HepG2 (cell line): ENCODE data around the gene ERBB3. TPM values are rescaled to one million over a fixed set of nuclear protein-coding genes. Genes with fewer than 3 reads are reported as not detected.

ENCODE experiments used
- EHMT2 ChIP-seq: fragments of 200-600 bp; sonication (generic); IDR thresholded peaks from 2 replicates; pipeline ENCODE4 v1.7.0; 2017; ENCODE audit warnings: antibody characterized with exemption, low read depth, low read length, borderline replicate concordance
- FOXP1 ChIP-seq, 2 experiments: fragments of 450-650 bp in 1 of 2; IDR thresholded peaks; 2 replicates each; pipeline ENCODE4 v1.6.1; 2017 to 2018; ENCODE audit warnings: antibody characterized with exemption in 1 of 2
- HOXD1 ChIP-seq: sonication (generic); formaldehyde crosslinking; IDR thresholded peaks from 2 replicates; pipeline ENCODE4 v1.5.0; 2020; ENCODE audit warnings: missing genetic modification reagents
- KMT2B ChIP-seq: IDR thresholded peaks from 2 replicates; pipeline ENCODE4 v1.6.1; 2016; ENCODE audit warnings: missing genetic modification reagents, missing compliant biosample characterization
- NAIF1 ChIP-seq: sonication (generic); formaldehyde crosslinking; IDR thresholded peaks from 2 replicates; pipeline ENCODE4 v1.5.0; 2020; ENCODE audit warnings: mild to moderate bottlenecking, missing genetic modification reagents, borderline replicate concordance
- NFE2 ChIP-seq: sonication (generic); formaldehyde crosslinking; IDR thresholded peaks from 2 replicates; pipeline ENCODE4 v1.4.0; 2020; ENCODE audit warnings: missing genetic modification reagents
- RELA ChIP-seq: sonication (generic); formaldehyde crosslinking; IDR thresholded peaks from 2 replicates; pipeline ENCODE4 v1.4.0; 2020; ENCODE audit warnings: missing genetic modification reagents
- TRAFD1 ChIP-seq: sonication (generic); formaldehyde crosslinking; IDR thresholded peaks from 2 replicates; pipeline ENCODE4 v1.5.1; 2020; ENCODE audit warnings: missing genetic modification reagents, mild to moderate bottlenecking, borderline replicate concordance
- ZBTB43 ChIP-seq: sonication (generic); formaldehyde crosslinking; conservative IDR thresholded peaks from 2 replicates; pipeline ENCODE4 v1.4.0; 2020; ENCODE audit warnings: missing genetic modification reagents
- ZBTB7B ChIP-seq: sonication (generic); formaldehyde crosslinking; IDR thresholded peaks from 2 replicates; pipeline ENCODE4 v1.4.0; 2020; ENCODE audit warnings: missing genetic modification reagents
- ZNF10 ChIP-seq: sonication (generic); formaldehyde crosslinking; IDR thresholded peaks from 2 replicates; pipeline ENCODE4 v1.4.0; 2020; ENCODE audit warnings: mild to moderate bottlenecking, low read depth, missing genetic modification reagents, borderline replicate concordance
- ZNF18 ChIP-seq: sonication (generic); formaldehyde crosslinking; IDR thresholded peaks from 2 replicates; pipeline ENCODE4 v1.8.0; 2022; ENCODE audit warnings: mild to moderate bottlenecking, missing genetic modification reagents; ENCODE audit not compliant: insufficient replicate concordance
- ZNF329 ChIP-seq: sonication (generic); formaldehyde crosslinking; IDR thresholded peaks from 2 replicates; pipeline ENCODE4 v1.9.0; 2021; ENCODE audit warnings: low read depth, mild to moderate bottlenecking, missing genetic modification reagents
- ZNF619 ChIP-seq: sonication (generic); formaldehyde crosslinking; IDR thresholded peaks from 2 replicates; pipeline ENCODE4 v1.4.0; 2020; ENCODE audit warnings: mild to moderate bottlenecking, missing genetic modification reagents
- polyA plus RNA-seq, 8 experiments: library from polyadenylated mRNA; depleted of rRNA in 3 of 8; stranded (reverse) in 7 of 8; unstranded in 1 of 8; fragments of >200 nt; fragmentation: Illumina TruSeq in 4 of 8; extraction: Trizol in 4 of 8; gene quantifications; 2 replicates each; pipeline versions ENCODE4 v1.2.1 to v1.2.3, GENCODE V29; 2011 to 2016; ENCODE audit warnings: low read depth in 4 of 8, missing spikeins in 1 of 8, mixed read lengths in 1 of 8; ENCODE audit not compliant: insufficient read depth in 1 of 8
- total RNA-seq, 5 experiments: library from RNA; depleted of rRNA; stranded (reverse); fragments of >200 nt; fragmentation: Illumina TruSeq; extraction: Trizol; gene quantifications; 2 replicates each; pipeline ENCODE4 v1.2.3, GENCODE V29; 2016; ENCODE audit warnings: low read depth in 1 of 5
- TF ChIP-seq, protein P1 (sequence below): sonication (generic); formaldehyde crosslinking; IDR thresholded peaks from 2 replicates; pipeline ENCODE4 v1.4.0; 2020; ENCODE audit warnings: mild to moderate bottlenecking, missing genetic modification reagents, borderline replicate concordance
- TF ChIP-seq, protein P2 (sequence below): sonication (generic); formaldehyde crosslinking; IDR thresholded peaks from 2 replicates; pipeline ENCODE4 v1.4.0; 2020; ENCODE audit warnings: missing genetic modification reagents, mild to moderate bottlenecking, borderline replicate concordance

Gene ERBB3
- total and polyA plus RNA-seq, 2 of the 13 experiments (the other 11 are each of a cell fraction or from before 2014, with no cell fraction given): 93.6 to 358 TPM

GRCh38 chr12:56116267-56117081 is 36.5 kb downstream of the ERBB3 start, which contains the start of gene RPL41 (continued):
- TF ChIP-seq ZNF329 (CRISPR knock-in tag) (no peak), NFE2 (CRISPR knock-in tag) (no peak), ZNF10 (CRISPR knock-in tag) (no peak), ZBTB7B (CRISPR knock-in tag) (no peak; the same call in 1 of the 2 replicates), ZNF18 (CRISPR knock-in tag) (peak; percentile 70), NAIF1 (CRISPR knock-in tag) (0 out of 2 replicates have a peak, but pooled peaks have one; percentile 67), ZNF619 (no peak; the same call in 1 of the 2 replicates), ZBTB43 (CRISPR knock-in tag) (0 out of 2 replicates have a peak, but pooled peaks have one; percentile 38), FOXP1 (IDR thresholded peaks at IDR 0.05) (no peak), FOXP1 (CRISPR knock-in tag; IDR thresholded peaks at IDR 0.05) (no peak), HOXD1 (CRISPR knock-in tag) (no peak), TRAFD1 (CRISPR knock-in tag) (no peak), EHMT2 (no peak), RELA (CRISPR knock-in tag) (no peak), KMT2B (peak; percentile 84)
- TF ChIP-seq, protein P1, sequence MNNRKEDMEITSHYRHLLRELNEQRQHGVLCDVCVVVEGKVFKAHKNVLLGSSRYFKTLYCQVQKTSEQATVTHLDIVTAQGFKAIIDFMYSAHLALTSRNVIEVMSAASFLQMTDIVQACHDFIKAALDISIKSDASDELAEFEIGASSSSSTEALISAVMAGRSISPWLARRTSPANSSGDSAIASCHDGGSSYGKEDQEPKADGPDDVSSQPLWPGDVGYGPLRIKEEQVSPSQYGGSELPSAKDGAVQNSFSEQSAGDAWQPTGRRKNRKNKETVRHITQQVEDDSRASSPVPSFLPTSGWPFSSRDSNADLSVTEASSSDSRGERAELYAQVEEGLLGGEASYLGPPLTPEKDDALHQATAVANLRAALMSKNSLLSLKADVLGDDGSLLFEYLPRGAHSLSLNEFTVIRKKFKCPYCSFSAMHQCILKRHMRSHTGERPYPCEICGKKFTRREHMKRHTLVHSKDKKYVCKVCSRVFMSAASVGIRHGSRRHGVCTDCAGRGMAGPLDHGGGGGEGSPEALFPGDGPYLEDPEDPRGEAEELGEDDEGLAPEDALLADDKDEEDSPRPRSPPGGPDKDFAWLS: no peak
- TF ChIP-seq, protein P2, sequence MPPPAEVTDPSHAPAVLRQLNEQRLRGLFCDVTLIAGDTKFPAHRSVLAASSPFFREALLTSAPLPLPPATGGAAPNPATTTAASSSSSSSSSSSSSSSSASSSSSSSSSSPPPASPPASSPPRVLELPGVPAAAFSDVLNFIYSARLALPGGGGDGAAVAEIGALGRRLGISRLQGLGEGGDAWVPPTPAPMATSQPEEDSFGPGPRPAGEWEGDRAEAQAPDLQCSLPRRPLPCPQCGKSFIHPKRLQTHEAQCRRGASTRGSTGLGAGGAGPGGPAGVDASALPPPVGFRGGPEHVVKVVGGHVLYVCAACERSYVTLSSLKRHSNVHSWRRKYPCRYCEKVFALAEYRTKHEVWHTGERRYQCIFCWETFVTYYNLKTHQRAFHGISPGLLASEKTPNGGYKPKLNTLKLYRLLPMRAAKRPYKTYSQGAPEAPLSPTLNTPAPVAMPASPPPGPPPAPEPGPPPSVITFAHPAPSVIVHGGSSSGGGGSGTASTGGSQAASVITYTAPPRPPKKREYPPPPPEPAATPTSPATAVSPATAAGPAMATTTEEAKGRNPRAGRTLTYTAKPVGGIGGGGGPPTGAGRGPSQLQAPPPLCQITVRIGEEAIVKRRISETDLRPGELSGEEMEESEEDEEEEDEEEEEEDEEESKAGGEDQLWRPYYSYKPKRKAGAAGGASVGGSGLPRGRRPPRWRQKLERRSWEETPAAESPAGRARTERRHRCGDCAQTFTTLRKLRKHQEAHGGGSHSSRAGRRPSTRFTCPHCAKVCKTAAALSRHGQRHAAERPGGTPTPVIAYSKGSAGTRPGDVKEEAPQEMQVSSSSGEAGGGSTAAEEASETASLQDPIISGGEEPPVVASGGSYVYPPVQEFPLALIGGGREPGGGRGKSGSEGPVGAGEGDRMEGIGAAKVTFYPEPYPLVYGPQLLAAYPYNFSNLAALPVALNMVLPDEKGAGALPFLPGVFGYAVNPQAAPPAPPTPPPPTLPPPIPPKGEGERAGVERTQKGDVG (CRISPR knock-in tag): no peak
